Urinary bladder (tissue), 4 donors: ENCODE measurements around the gene ENO1. TPM values are rescaled to one million over a fixed set of nuclear protein-coding genes. Genes with fewer than 3 reads are reported as not detected.
A peak's percentile ranks its signal among the peaks of the same experiment; 100 is the strongest.

Experiments used
- DNase-seq: peaks from one replicate; pipeline ENCODE4 v3.0.0-alpha.2; 2015; ENCODE audit errors: extremely low spot score
- H3K27ac ChIP-seq: one replicate; pipeline ENCODE4 v1.5.1; 2013; ENCODE audit warnings: low read depth, mild to moderate bottlenecking, moderate library complexity
- H3K36me3 ChIP-seq: one replicate; pipeline ENCODE4 v1.6.1; 2013; ENCODE audit warnings: mild to moderate bottlenecking, moderate library complexity; ENCODE audit not compliant: insufficient read depth
- H3K4me1 ChIP-seq: one replicate; pipeline ENCODE4 v1.6.1; 2013; ENCODE audit warnings: mild to moderate bottlenecking, moderate library complexity; ENCODE audit not compliant: insufficient read depth
- H3K4me3 ChIP-seq: one replicate; pipeline ENCODE4 v1.5.1; 2013; ENCODE audit warnings: low read depth, low read length
- WGBS: extraction: QIAGEN DNeasy Blood & Tissue Kit; methylation state at CpG from one replicate; pipeline ENCODE4 v1.1.7; 2013; 5-methylcytosine and 5-hydroxymethylcytosine counted together
- polyA plus RNA-seq: library from polyadenylated mRNA; stranded (reverse); fragments of 200-250 nt; gene quantifications from one replicate; pipeline ENCODE4 v1.2.3, GENCODE V29; 2013
- total RNA-seq: library from RNA; depleted of rRNA; stranded (reverse); fragments of >200 nt; gene quantifications from one replicate; pipeline ENCODE4 v1.2.3, GENCODE V29; 2014
- donor health status: healthy with polysubstance abuse.
- donor health status: healthy.

ENO1 gene
- total and polyA plus RNA-seq, 2 donors, result 268 to 715 TPM

GRCh38 chr1:8858888-8859706, 19.4 kb downstream of the ENO1 start:
- DNase-seq, result no peak
- Histone ChIP-seq H3K4me1 (no peaks in the 10 kb centered on the region), H3K4me3 (no peak overlapping the region), H3K27ac (no peak overlapping the region), H3K36me3 (peaks cover 2% of the 10 kb centered on the region)
- 72% methylated on average over 12 of the region's 12 CpGs for WGBS

DNA sequence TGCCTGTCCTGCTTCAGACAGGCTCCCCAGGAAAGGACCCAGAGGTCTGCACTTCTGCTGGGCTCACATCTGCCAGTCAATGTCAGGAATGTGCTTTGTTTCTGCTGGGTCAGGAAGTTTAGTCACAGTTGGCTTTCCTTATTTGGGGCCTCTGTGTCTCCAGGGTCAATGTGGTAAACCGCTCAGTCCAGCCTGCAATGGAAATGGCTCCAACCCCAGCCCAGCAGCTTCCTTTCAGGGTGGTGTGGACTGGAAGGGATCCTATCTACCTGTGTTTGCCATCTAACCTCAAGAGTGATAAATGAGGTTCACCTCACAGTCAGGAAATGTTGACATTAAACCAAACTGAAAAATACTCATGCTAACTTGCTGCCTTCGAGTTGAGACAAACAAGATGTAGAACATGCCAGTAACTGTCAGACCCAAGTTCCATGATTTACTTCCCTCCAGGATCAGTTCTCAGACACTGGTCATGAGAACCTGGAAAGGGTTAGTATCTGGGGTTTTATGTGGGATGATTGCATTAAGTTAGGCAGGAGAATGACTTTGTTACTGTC, 20.3 kb downstream of the ENO1 start:
- H3K4me3 ChIP-seq, result no peak overlapping the region
- WGBS, result 40% methylated on average over 2 of the region's 2 CpGs
- DNase-seq, result no peak
- no peak overlapping the region for H3K27ac ChIP-seq
- no peaks in the 10 kb centered on the region for H3K4me1 ChIP-seq
- no peaks in the 10 kb centered on the region for H3K36me3 ChIP-seq

- H3K36me3 ChIP-seq, result no peaks in the 10 kb centered on the region
- WGBS, result 91% methylated on average over 14 of the region's 14 CpGs
- H3K27ac ChIP-seq, result no peak overlapping the region
Observed at GRCh38 chr1:8856689-8857412, 21.6 kb downstream of the ENO1 start.

DNA sequence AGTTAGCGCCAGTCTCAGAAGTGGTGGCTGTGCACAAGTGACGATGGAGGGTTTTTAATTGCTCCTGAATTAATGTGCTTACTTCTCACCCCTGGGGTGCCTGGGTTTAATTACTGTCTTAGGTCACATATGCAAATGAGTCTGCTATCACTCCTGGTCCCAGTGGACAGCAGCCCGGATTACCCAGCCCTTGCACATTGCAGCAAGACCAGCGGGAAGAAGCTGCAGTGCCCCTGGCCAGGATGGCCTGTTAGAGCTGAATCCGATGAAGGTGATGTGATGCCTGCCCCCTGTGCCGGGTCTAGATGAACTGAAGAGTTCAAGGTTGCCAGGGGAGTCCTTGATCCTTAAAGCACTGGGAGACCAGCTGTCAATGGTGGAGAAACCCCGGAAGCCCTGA, 24.2 kb downstream of the ENO1 start:
- Histone ChIP-seq H3K4me1 (no peaks in the 10 kb centered on the region), H3K36me3 (no peaks in the 10 kb centered on the region), H3K4me3 (no peak overlapping the region), H3K27ac (no peak overlapping the region)
- no peak for DNase-seq
- 88% methylated on average over 7 of the region's 7 CpGs for WGBS

More at GRCh38 chr1:8856689-8857412, 21.6 kb downstream of the ENO1 start:
- Histone ChIP-seq H3K4me3 (no peak overlapping the region), H3K4me1 (no peaks in the 10 kb centered on the region)
- DNase-seq, result no peak

- Histone ChIP-seq H3K4me3 (no peak overlapping the region), H3K27ac (no peak overlapping the region), H3K4me1 (no peaks in the 10 kb centered on the region), H3K36me3 (no peaks in the 10 kb centered on the region)
- no peak for DNase-seq
- WGBS, result 75% methylated on average over 5 of the region's 5 CpGs
Observed at GRCh38 chr1:8851060-8851459, 27.4 kb downstream of the ENO1 start.

DNA sequence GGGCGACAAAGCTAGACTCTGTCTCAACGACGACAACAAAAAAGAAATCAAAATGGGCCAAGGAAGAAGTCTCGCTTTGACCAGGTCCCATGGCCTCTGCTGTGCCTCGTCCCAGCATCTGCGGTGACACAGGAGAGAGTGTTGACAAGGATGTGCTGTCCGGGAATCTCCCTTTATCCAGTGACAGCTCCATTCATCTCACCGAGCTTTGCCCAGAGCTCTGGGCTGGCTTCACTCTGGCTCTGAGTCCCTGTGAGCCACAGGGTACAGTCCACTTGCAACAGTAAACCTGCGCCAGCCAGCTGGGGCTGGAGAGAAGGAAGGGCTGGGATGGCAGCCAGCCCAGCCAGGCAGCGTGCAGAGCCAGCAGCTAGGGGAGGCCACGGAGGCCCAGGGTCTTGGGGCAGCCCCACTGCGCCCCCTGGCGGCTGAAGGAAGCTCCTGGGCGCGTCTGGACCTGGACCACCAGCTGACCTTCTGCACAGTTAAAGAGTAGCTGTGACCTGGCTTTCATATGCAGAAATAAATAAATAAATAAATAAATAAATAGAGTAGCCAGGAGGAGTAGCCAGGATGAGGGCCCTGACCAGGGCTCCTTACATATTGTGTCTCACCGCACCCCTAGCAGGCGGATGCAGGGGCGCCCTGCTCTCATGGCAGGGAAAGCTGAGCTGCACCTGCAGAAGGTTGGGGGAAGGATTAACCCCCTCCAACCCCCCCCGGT, 29.7 kb downstream of the ENO1 start:
- H3K4me1 ChIP-seq, result no peaks in the 10 kb centered on the region
- DNase-seq, result peak; percentile 55
- 33% methylated on average over 19 of the region's 19 CpGs for WGBS
- H3K36me3 ChIP-seq, result no peaks in the 10 kb centered on the region
- H3K27ac ChIP-seq, result no peak overlapping the region
- H3K4me3 ChIP-seq, result no peak overlapping the region

- no peak overlapping the region for H3K4me3 ChIP-seq
- H3K36me3 ChIP-seq, result no peaks in the 10 kb centered on the region
- 60% methylated on average over 5 of the region's 5 CpGs for whole genome bisulfite sequencing
- no peak overlapping the region for H3K27ac ChIP-seq
- no peak for DNase-seq
- H3K4me1 ChIP-seq, result no peaks in the 10 kb centered on the region
Observed at GRCh38 chr1:8847990-8848389, 30.5 kb downstream of the ENO1 start.

GRCh38 chr1:8846263-8846662, 32.2 kb downstream of the ENO1 start:
- WGBS, result 84% methylated on average over 4 of the region's 4 CpGs
- H3K27ac ChIP-seq, result no peak overlapping the region
- H3K36me3 ChIP-seq, result no peaks in the 10 kb centered on the region
- no peak overlapping the region for H3K4me3 ChIP-seq
- no peak for DNase-seq
- no peaks in the 10 kb centered on the region for H3K4me1 ChIP-seq

GRCh38 chr1:8845104-8846097, 33.1 kb downstream of the ENO1 start:
- no peaks in the 10 kb centered on the region for H3K36me3 ChIP-seq
- no peaks in the 10 kb centered on the region for H3K4me1 ChIP-seq
- DNase-seq, result no peak
- WGBS, result 92% methylated on average over 21 of the region's 21 CpGs
- no peak overlapping the region for H3K4me3 ChIP-seq
- no peak overlapping the region for H3K27ac ChIP-seq

- 48% methylated on average over 7 of the region's 7 CpGs for WGBS
- H3K27ac ChIP-seq, result no peak overlapping the region
- H3K4me3 ChIP-seq, result no peak overlapping the region
- no peaks in the 10 kb centered on the region for H3K4me1 ChIP-seq
- DNase-seq, result no peak
- H3K36me3 ChIP-seq, result no peaks in the 10 kb centered on the region
Observed at GRCh38 chr1:8844501-8845006, 33.9 kb downstream of the ENO1 start.

- no peak for DNase-seq
- no peaks in the 10 kb centered on the region for H3K4me1 ChIP-seq
- H3K4me3 ChIP-seq, result no peak overlapping the region
- H3K36me3 ChIP-seq, result no peaks in the 10 kb centered on the region
- no peak overlapping the region for H3K27ac ChIP-seq
- 90% methylated on average over 3 of the region's 3 CpGs for WGBS
Observed at GRCh38 chr1:8841395-8841794, 37.1 kb downstream of the ENO1 start.

DNA sequence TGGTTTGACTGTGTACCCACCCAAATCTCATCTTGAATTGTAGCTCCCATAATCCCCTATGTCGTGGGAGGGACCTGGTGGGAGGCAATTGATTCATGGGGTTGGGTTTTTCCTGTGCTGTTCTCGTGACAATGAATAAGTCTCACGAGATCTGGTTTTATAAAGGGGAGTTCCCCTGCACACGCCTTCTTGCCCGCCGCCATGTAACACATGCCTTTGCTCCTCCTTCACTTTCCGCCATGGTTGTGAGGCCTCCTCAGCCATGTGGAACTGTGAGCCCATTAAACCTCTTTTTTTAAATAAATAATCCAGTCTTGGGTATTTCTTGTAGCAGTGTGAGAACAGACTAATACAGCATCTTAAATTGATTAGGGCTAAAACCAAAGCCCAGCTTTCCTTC, 38.5 kb downstream of the ENO1 start:
- DNase-seq, result no peak
- Histone ChIP-seq H3K36me3 (no peaks in the 10 kb centered on the region), H3K4me3 (no peak overlapping the region), H3K4me1 (no peaks in the 10 kb centered on the region), H3K27ac (no peak overlapping the region)
- WGBS, result 93% methylated on average over 7 of the region's 7 CpGs
